Measurements from ENCODE around the gene RNF167. TPM values are rescaled to one million over a fixed set of nuclear protein-coding genes. Genes with fewer than 3 reads are reported as not detected.

RNF167 gene
- total RNA-seq, 2 donors from 2014 or later: 120 to 123 TPM

DNA sequence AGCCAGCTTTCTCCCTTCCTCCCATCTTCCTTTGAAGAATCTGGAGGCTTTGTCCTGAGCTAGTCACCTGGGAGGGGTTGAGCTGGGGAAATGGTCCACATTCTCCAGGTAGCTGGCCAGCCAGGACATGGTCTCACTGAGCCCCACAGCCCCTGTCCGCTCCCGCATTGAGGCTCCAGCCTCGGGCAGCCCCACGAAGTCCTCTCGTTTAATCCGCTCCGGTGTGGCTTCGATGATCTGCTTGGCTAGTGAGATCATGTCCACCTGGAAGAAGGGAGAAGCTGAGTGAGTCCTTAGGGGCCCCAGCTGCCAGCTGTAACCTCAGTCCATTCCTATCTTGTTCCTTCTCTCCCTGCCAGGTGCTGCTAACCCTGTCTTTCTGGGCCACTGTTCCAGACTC lies 30.2 kb downstream of the RNF167 start:
- Histone ChIP-seq H3K4me1 (ENCODE audit: control insufficient read depth, insufficient read depth, low read length) (peaks cover 6% of the 10 kb centered on the region), H3K9me3 (ENCODE audit: control insufficient read depth, low read length) (peaks cover 3% of the 10 kb centered on the region), H3K36me3 (ENCODE audit: control insufficient read depth, insufficient read depth, low read length) (peaks cover 49% of the 10 kb centered on the region), H3K9ac (ENCODE audit: extremely low read depth, low read length, poor library complexity, severe bottlenecking) (no peak overlapping the region), H3K27me3 (ENCODE audit: control insufficient read depth, insufficient read depth, low read length, poor library complexity, severe bottlenecking) (no peaks in the 10 kb centered on the region), H3K27ac (ENCODE audit: low read depth, low read length) (no peak overlapping the region), H3K4me3 (ENCODE audit: low read length) (no peak overlapping the region)
- no peak overlapping the region for H3K4me3 Mint-ChIP-seq
- TF ChIP-seq, protein P1, sequence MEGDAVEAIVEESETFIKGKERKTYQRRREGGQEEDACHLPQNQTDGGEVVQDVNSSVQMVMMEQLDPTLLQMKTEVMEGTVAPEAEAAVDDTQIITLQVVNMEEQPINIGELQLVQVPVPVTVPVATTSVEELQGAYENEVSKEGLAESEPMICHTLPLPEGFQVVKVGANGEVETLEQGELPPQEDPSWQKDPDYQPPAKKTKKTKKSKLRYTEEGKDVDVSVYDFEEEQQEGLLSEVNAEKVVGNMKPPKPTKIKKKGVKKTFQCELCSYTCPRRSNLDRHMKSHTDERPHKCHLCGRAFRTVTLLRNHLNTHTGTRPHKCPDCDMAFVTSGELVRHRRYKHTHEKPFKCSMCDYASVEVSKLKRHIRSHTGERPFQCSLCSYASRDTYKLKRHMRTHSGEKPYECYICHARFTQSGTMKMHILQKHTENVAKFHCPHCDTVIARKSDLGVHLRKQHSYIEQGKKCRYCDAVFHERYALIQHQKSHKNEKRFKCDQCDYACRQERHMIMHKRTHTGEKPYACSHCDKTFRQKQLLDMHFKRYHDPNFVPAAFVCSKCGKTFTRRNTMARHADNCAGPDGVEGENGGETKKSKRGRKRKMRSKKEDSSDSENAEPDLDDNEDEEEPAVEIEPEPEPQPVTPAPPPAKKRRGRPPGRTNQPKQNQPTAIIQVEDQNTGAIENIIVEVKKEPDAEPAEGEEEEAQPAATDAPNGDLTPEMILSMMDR (conservative IDR thresholded peaks at IDR 0.05): no peak
- 97 to 100% methylated on average over 3 to 8 of the region's 8 CpGs for WGBS, 2 experiments (ENCODE audit: insufficient coverage in 1 of 2, insufficient read length in 1 of 2)
- peaks cover 28% of the 10 kb centered on the region for H3K4me1 Mint-ChIP-seq
- peaks cover 24% of the 10 kb centered on the region for H3K36me3 Mint-ChIP-seq (ENCODE audit: low read depth)
- DNase-seq: no peak
- peaks cover 10% of the 10 kb centered on the region for H3K9me3 Mint-ChIP-seq
- peaks cover 22% of the 10 kb centered on the region for H3K27me3 Mint-ChIP-seq (ENCODE audit: insufficient read depth)
- no peak overlapping the region for H3K27ac Mint-ChIP-seq

DNA sequence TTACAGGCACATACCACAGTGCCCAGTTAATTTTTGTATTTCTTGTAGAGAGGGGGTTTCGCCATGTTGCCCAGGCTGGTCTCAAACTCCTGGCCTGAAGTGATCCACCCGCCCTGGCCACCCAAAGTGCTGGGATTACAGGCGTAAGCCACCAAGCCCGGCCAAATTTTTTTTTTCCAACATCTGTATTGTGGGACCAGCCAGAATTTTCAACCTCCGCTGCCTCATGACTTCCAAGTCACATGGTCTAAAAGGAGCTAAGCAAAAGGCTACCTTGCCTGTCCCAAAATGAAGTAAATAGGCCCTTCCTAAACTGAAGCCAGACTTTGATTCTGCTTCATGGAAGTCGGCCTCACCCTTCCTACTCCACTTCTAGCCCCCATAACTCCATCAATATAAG lies 31.8 kb downstream of the RNF167 start:
- 84 to 100% methylated on average over 6 of the region's 6 CpGs for WGBS, 2 experiments (ENCODE audit: insufficient coverage in 1 of 2, insufficient read length in 1 of 2)
- Mint-ChIP-seq H3K4me3 (no peak overlapping the region), H3K36me3 (ENCODE audit: low read depth) (peaks cover 19% of the 10 kb centered on the region), H3K9me3 (no peaks in the 10 kb centered on the region), H3K27me3 (ENCODE audit: insufficient read depth) (peaks cover 30% of the 10 kb centered on the region), H3K4me1 (peaks cover 23% of the 10 kb centered on the region), H3K27ac (no peak overlapping the region)
- H3K27ac ChIP-seq (ENCODE audit: low read depth, low read length): no peak overlapping the region
- TF ChIP-seq, protein P1 (conservative IDR thresholded peaks at IDR 0.05): no peak
- H3K4me1 ChIP-seq (ENCODE audit: control insufficient read depth, insufficient read depth, low read length): peaks cover 6% of the 10 kb centered on the region
- peak; percentile 40 for DNase-seq
- no peak overlapping the region for H3K4me3 ChIP-seq (ENCODE audit: low read length)
- H3K9me3 ChIP-seq (ENCODE audit: control insufficient read depth, low read length): no peaks in the 10 kb centered on the region
- no peak overlapping the region for H3K9ac ChIP-seq (ENCODE audit: extremely low read depth, low read length, poor library complexity, severe bottlenecking)
- H3K27me3 ChIP-seq (ENCODE audit: control insufficient read depth, insufficient read depth, low read length, poor library complexity, severe bottlenecking): no peaks in the 10 kb centered on the region
- H3K36me3 ChIP-seq (ENCODE audit: control insufficient read depth, insufficient read depth, low read length): peaks cover 43% of the 10 kb centered on the region

DNA sequence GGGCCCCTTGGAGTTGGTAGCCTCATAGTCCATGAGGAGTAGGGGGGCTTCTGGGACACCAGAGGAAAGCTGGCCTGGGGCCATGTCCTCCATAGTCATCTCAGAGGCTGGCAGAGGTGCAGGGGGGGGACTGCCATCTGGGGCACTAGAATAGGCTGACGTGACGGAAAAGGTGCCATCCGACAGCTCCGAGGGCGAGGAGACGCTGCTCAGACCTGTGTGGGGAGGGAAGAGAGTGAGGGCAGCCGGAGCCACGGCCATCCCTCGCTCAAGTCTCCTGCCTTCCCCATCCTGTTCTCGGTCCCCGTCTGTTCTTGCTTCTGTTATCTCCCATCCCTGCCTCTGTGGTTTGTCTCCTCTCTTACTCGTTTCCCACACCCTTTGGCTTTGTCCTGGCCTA lies 32.3 kb downstream of the RNF167 start:
- H3K4me3 Mint-ChIP-seq: no peak overlapping the region
- no peaks in the 10 kb centered on the region for H3K27me3 ChIP-seq (ENCODE audit: control insufficient read depth, insufficient read depth, low read length, poor library complexity, severe bottlenecking)
- peaks cover 48% of the 10 kb centered on the region for H3K36me3 ChIP-seq (ENCODE audit: control insufficient read depth, insufficient read depth, low read length)
- no peaks in the 10 kb centered on the region for H3K9me3 ChIP-seq (ENCODE audit: control insufficient read depth, low read length)
- H3K4me1 ChIP-seq (ENCODE audit: control insufficient read depth, insufficient read depth, low read length): peaks cover 6% of the 10 kb centered on the region
- peaks cover 23% of the 10 kb centered on the region for H3K4me1 Mint-ChIP-seq
- peaks cover 35% of the 10 kb centered on the region for H3K27me3 Mint-ChIP-seq (ENCODE audit: insufficient read depth)
- no peaks in the 10 kb centered on the region for H3K9me3 Mint-ChIP-seq
- 97 to 100% methylated on average over 6 to 12 of the region's 12 CpGs for WGBS, 2 experiments (ENCODE audit: insufficient coverage in 1 of 2, insufficient read length in 1 of 2)
- no peak for DNase-seq
- no peak overlapping the region for H3K9ac ChIP-seq (ENCODE audit: extremely low read depth, low read length, poor library complexity, severe bottlenecking)
- no peak overlapping the region for H3K27ac ChIP-seq (ENCODE audit: low read depth, low read length)
- TF ChIP-seq, protein P1 (conservative IDR thresholded peaks at IDR 0.05): no peak
- peak overlapping the region; percentile 60 for H3K27ac Mint-ChIP-seq
- H3K4me3 ChIP-seq (ENCODE audit: low read length): no peak overlapping the region
- H3K36me3 Mint-ChIP-seq (ENCODE audit: low read depth): peaks cover 22% of the 10 kb centered on the region
